GM19328 (cell line): Measurements from ENCODE around the gene FOXP4.
"Not testable (repeated sequence)": the region's sequence is repeated elsewhere in the genome, so short reads cannot be mapped to it uniquely, and the experiment has no call there.

ENCODE experiments used
- ATAC-seq: cut with Tn5 transposase; IDR thresholded peaks from one replicate; pipeline ENCODE4 v1.9.1; 2021; ENCODE audit warnings: mild to moderate bottlenecking, moderate library complexity; ENCODE audit not compliant: unreplicated experiment

The FOXP4 gene

GRCh38 chr6:41597246-41598000, 51.2 kb downstream of the FOXP4 start:
- ATAC-seq = no peak

- ATAC-seq = no peak
Measured at GRCh38 chr6:41598670-41599014, 52.5 kb downstream of the FOXP4 start.

- ATAC-seq = no peak
Measured at GRCh38 chr6:41599015-41599851, 53.1 kb downstream of the FOXP4 start.

DNA sequence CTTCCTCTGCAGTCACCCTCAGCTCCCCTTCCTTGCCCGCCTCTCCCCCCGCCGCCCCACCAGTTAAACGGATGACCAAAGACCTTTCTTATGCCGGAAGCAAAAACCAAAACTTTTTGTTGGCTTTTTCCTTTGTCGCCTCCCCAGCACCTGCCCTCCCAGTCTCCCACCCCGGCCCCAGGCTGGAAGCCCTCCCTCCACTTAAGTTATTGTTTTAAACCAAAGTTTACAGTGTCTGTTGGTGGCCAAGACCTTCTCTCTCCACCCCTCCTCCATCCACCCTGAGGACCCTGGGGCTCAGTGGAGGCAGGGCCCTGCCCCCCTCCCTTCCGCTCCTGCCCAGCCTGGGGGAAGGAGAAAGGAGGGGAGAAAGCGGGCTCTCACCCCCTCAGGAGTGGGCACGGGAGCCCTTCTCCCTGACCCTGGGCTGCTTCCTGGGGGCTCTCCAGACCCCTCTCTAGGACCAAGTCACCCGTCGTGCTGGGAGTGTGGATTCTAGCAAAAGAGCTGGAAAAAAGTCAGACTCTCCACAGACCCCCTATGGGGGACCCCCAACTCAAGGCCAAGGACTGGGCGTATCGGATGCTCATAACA, 53.8 kb downstream of the FOXP4 start:
- ATAC-seq = no peak

DNA sequence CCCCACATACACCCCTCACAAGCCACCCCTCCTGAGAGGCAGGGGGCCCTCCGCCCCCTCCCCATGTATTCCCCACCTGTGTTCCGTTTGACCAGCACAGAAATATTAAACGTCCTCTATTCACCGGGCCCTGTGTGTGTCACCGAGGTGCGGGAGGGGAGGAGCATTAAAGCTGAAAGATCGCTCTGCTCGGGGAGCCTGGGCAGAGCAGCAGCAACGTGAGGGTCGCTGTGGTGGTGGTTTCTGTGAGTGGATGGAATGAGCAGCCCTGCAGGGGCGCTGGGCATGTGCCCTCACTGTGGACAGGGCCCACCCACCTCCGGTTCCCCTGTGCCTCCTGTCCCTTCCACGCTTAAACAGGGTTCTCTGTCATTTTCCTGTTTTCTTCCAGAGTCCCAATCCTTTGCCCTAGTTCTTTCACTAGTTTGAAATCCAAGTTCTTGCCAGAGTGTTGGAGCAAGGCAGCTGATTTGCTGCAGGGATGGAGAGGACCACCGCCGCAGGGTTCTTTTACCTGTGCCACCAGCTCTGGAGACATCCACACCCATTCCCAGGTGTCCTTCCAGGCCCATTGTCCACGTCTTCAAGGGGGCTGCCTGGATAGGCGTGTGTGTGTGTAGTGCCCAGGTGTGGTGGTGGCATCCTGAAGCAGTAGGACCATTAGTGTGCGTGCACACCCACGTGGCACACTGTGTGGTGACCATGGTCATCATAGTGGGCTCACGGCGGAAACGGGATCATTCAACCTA, 54.5 kb downstream of the FOXP4 start:
- no peak for ATAC-seq

DNA sequence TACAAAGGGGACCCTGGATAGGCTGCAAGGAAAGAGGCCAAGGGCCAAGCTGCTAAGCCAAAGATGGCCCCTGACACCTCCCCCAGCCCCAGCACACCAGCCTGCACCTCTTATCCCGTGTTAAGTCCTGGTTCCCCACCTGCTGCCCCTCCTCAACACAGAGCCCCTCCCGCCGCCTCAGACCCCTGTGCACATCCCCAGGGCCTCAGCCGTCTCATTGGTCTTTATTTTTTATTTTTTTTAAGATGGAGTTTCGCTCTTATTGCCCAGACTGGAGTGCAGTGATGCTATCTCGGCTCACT, 55.0 kb downstream of the FOXP4 start:
- ATAC-seq = no peak

DNA sequence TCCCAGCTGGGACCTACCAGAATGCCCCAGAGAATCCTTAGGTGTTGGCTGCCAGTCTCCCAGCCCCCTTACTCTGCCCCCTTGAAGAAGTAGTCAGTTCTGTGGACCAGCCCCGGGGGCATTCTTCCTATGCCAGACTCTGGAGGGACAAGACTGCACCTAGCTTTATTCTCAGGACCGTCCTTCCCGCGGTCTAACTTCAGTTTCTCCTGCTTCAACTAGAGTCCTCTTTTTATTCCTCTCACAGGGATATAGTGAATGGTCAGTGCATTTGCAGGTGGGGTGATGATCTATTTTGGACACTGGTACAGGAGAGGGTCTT, 56.2 kb downstream of the FOXP4 start:
- ATAC-seq = no peak

DNA sequence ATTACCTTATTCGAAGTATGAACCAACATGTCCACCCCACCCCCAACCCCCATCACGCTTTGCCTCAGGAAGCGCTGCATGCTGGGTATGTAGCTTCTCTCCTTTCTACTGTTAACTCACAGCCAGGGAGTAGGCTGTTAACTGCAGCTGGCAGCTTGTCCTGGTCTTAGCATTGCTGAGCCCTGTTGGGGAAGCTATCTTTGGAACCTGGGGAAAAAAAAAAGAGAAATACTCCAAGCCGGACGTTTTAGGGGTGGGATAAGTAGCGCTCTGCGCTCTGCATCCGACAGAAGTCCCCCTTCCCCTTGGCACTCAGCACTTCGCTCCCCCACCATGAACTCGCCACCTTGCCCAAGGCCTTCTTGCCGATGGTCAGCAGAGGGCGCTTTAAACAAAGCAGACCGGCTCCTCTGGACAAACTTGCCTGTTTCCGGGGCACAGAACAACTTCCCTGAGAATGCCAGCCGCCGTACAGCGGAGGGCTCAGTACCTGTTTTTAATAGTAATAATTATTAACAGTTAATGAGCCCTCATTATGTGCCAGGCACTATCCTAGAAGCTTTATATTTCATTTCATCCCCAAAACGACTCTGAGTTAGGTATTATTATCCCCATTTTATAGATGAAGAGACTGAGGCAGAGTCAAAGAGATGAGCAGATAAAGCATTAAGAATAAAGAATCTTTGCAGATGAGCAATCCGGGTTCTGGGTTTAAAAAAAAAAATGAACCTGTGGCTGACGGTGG, 56.9 kb downstream of the FOXP4 start:
- ATAC-seq = no peak

GRCh38 chr6:41604006-41604405, 57.8 kb downstream of the FOXP4 start:
- no peak for ATAC-seq

DNA sequence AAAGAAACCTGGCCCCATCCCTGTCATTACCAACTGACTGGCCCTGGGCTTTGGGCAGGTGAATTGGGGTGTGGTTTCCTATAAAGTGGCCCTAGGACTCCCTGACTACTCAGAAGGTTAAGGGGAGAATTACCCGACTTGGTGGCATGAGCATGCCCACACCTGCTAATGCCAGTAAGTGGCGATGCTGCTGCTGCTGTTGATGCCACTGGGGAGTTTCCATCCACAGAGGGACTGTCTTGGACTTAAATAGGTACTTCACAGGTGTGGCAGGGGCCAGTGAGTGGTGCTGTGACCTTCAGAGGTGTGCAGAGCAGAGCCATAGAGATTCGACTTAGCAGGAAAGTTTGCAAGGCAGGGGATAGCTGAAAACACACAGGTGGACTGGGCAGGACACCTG, 59.5 kb downstream of the FOXP4 start:
- ATAC-seq = no peak

GRCh38 chr6:41607036-41607435, 60.9 kb downstream of the FOXP4 start:
- ATAC-seq = no peak

DNA sequence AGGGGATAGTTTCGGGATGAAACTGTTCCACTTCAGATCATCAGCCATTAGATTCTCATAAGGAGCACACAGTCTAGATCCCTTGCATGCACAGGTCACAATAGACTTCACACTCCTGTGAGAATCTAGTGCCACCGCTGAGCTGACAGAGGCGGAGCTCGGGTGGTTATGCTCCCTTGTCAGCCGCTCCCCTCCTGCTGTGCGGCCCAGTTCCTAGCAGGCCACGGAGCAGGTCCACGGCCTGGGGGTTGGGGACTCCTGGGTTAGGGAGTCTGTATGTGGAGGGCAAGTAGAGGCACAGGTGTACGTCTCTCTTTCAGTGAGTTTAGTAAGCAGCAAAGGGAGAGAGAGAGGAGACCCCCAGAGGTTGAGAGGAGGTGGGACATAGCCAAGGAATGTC, 61.6 kb downstream of the FOXP4 start:
- no peak for ATAC-seq

DNA sequence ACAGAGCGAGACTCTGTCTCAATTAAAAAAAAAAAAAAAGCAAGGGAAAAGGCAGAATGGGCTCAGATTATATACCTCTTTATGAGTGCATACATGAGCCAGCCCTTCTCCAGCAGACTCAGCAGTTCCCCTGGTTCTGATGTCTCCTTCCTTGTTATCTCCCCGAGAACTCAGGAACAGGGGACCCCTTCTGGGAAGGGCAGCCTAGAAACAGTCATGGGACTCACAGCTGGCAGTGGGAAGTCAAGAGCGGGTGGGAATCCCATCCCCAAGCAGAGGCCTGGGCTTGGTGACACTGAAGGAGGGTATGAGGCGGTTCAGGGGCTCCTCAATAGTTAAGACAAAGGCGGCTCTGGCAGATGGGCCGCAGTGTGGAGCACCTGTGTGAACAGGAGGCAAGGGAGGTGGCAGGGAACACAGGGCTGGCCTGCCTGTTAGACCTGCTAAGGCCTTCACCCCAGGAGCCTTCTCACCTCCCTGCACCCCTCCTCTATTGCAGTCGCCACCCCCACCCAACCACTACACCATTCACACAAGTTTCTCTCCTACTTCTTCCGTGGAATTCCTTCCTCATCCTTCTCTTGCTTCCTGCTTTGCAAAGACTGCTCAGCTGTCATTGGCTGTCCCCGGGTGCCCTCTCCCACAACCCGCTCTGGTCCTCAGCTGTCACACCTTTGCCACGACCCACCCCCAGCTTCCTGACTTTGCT, 62.4 kb downstream of the FOXP4 start:
- no peak for ATAC-seq

GRCh38 chr6:41614715-41615114, 68.5 kb downstream of the FOXP4 start:
- ATAC-seq = no peak

DNA sequence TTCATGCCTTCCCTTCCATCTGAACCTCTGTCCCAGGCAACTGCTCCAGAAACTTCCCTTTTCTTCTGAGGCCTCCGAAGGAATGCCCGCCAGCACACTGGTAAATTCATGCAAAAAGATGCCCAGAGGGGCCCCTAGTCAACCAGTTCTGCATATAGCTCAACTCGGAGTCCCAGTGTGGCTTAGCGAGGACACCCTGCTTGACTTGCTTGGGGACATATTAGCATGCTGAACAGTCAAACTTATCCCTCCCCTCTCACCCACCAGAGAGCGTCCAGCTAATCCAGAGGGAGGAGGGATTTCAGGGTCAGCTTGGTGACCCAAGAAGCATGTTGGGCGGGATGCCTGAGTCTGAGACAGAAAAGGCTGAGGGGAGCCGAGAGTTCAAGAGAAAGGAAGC, 69.1 kb downstream of the FOXP4 start:
- no peak for ATAC-seq

GRCh38 chr6:41618598-41618997, 72.4 kb downstream of the FOXP4 start:
- ATAC-seq = no peak

DNA sequence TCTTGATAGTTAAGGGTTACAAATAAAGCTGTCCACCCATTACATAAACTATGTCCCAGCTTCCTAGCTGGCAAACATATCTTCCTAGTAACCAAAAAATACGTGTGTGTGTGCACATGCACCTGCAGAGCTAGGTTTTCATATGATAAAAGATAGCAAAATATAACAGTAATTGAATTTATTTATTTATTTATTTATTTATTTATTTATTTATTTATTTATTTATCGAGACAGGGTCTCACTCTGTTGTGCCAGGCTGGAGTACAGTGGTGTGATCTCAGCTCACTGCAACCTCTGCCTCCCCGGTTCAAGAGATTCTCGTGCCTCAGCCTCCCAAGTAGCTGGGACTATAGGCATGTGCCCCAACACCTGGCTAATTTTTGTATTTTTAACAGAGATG, 73.0 kb downstream of the FOXP4 start:
- not testable (repeated sequence) for ATAC-seq

GRCh38 chr6:41621367-41621766, 75.2 kb downstream of the FOXP4 start:
- no peak for ATAC-seq

DNA sequence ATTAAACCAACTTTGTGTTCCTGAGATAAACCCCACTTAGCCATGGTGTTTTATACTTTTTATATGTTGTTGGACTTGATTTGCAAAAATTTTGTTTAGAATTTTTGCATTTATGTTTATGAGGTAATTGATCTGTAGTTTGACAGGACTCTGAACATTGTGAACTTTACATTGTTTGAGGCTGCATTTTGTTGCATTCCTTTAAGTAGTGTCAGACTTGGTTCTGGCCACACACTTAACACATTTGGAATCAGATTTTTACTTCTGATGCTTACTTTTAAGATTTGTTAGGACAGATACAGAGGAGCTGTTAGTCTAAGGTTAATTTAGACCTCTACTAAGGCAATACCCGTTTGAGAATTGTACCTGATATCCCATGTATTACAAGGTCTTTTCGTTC, 75.6 kb downstream of the FOXP4 start:
- no peak for ATAC-seq

- ATAC-seq = no peak
Measured at GRCh38 chr6:41622206-41622988, 76.2 kb downstream of the FOXP4 start.
